Right lung (tissue), 5 donors: ENCODE measurements around the gene BOD1L1. TPM values are rescaled to one million over a fixed set of nuclear protein-coding genes. Genes with fewer than 3 reads are reported as not detected.

Experiments
- DNase-seq, 2 donors: peaks; one replicate each; pipeline ENCODE4 v3.0.0-alpha.2; 2013
- polyA plus RNA-seq, 5 donors: library from polyadenylated mRNA; unstranded; fragments of 120-200 nt; gene quantifications; one replicate each; pipeline versions ENCODE4 v1.2.1 to v1.2.3, GENCODE V29; 2013; ENCODE audit warnings: inconsistent platforms in 1 of 5, low replicate concordance in 1 of 5; ENCODE audit not compliant: insufficient read length in 5 of 5, insufficient read depth in 1 of 5

Gene BOD1L1
- polyA plus RNA-seq, 5 donors = 44.3 to 73.9 (median 67.4) TPM

DNA sequence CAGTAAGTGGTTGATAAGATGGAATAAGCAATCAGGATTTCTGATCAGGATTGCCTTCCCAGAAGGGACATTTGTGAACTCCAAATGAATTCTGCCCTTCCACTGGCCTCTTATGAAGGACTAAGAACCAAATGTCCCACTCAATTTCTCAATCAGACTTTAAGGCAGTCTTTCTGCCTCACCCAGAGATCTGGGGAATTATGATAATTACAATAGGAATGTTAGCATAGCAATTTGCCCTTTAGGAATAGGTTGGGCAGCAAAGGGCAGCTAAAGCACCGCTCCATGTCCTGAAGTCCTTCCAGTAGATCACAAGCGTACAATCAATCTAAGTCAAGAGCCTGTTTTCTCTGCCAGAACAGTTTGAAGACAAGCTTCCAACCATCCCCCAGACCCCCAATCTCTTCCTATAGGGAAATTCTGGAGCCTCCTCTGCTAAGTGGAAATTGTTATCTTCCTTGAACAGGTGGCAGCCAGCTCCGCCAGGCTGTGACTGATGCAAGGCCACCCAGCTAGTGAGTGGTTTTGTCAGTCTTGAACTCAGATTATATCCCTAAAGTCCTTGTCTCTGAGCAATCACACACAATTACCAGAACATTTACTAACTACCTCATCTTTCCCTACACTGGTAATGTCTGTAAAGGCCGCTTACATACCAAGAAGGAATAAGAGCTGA is 101.8 kb downstream of the BOD1L1 start:
- no peak for DNase-seq

DNA sequence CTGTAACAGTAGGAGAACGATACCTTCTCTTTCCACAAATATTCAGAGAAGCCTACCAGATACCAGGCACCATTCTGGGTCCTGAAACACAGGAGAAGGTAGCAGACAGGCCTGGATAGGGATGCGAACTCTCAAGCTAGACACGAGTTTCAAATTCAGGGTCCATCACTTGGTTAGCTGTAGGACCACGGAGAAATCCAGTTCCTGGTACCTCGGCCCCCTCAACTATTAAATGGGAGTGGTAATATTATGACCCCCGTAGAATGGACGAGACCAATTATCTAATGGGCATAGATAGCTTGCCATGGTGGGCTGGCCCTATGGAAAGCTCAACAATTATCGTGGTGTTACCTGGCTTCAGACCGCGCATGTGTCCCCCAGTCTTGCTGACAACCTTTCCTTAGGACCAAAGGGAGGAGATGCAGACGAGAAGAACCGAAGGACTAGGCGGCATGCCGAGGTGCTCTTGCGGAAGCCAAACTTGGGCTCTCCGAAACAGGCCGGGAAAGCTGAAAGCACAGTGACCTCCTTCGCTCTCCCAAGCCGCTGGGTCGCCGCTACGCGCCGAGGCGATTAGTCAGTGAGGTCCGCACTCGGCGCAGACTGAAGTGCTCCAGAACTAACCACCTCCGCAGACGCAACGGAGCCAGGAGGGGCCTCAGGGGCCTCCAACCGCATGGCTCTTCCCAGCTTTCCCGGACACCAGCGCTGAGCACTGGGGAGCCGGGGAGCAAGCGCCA is 102.9 kb downstream of the BOD1L1 start:
- no peak for DNase-seq

DNA sequence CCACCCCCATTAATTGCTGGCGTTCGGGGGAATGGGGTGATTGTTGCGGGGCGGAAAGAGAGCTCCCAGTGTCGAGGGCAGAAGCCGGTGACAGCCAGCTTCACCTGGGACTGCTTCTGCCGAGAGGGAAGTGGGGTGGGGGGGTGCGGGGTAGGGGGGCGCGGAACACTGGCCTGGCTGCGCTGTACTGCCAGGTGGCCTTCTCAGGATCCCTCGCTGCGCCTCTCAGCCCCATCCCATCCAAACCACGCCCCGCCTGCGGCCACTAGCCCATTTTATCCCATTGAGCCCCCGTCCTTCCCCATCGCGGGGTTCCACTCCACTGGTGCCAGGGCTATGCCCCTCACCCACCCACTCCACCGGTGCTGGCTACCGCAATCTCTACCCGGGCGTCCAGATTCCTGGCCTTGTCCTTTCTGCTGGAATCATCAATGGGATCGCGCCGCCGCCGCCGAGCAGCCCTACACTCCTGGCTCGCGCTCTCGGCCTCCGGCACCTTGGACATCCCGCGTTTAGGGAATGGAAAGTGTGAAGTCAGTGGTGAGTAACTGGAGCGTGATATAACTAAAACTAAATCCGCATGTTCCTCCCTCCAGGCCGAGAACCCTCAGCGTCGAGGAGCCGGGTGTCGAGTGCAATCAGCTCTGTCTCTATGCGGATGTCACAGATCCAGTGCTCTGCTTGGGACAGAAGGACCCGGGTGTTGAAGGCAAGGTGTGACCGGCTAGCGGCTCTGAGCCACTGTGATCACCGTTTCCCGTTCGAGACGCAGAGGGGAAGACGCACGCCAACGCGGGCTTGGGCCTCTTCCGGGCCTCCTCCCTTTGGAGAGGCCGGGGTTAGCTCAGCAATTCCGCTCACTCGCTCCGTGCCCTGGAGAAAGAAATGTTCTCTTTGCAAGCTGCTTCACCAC is 103.7 kb downstream of the BOD1L1 start:
- DNase-seq = no peak

DNA sequence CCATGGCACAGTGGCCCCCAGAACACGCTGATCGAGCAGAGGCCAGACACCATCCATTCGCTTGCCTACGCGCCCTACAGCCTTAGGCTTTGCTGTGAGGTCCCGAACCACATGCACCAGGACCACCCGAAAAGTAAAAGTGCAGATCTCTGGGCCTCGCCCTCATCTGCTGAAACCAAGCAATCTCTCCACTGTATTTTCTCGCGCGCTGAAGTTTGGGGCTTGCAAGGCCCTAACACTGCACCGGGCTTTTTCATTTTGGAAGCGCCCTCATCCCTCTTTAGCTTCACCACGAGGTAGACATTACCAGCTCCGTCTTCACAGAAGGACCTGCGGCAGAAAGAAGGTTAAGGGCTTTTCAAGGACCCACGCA is 104.4 kb downstream of the BOD1L1 start:
- DNase-seq = no peak

DNA sequence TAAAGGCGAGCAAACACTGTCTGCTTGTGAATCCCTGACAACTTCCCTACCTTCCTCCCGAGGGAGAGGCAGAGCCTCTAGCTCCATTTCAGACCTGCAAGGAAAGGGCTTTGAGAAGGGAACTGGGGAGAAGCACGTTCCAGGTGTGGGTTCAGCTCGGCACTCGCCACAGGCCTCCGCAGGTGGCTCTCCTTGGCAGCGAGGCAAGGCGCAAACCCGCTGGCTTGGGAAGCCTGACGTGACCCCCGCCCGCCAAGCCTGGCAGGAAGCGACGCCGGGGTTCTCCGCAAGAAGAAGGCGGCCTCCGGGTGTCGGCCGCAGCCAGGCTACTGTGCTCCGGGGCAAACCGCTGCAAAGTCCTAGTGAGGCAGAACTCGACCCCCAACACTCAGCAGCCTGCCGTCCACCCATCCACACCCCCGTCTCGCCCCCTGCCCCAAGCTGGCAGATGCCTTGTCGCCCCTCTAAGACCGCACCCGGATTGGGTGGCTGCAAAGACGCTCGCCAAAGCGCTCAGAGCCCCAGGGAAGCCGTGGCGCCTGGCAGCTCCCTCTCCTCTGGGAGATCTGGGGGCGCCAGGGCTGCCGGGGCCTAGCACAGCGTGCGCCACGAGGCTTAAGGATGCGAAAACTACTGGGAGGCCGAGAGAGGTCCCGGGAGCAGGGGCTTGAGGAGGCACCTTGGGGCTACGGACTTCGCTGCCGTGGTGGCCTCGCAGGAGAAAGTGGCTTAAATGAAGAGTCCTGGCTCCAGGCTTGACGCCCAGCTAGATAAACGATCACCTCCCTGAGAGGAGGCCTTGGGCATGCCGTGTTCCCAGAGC is 105.0 kb downstream of the BOD1L1 start:
- DNase-seq = no peak

DNA sequence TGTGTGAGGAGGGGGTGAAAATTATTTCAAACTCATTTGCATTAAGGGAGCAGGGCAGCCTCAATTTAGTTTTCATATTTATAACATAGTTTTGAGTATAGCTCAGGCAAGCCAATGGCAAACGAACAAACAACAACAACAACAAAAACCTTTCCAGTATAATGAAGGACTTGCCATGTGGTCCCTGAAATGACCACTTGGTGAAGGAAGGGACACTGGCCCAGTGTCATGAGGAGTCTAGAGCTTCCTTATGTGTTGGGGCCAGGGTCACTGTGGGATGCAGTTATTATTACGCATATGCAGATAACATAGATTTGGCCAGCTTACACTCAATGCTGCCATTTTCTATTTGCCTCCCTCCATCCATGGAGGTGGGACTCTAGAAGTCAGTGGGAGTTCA is 106.5 kb downstream of the BOD1L1 start:
- DNase-seq = no peak

Other genes with a start within 250 kb of the BOD1L1 start
- gene RAB28, start 143.4 kb downstream of the BOD1L1 start, polyA plus RNA-seq = 10 to 100 TPM; 29.5 to 41.4 (median 30.6) TPM
- gene NKX3-2, start 83.2 kb downstream of the BOD1L1 start, polyA plus RNA-seq = under 1 TPM; 0.25 to 0.28 (median 0.26) TPM